ENCODE measurements around the gene RAB3IL1. TPM values are rescaled to one million over a fixed set of nuclear protein-coding genes. Genes with fewer than 3 reads are reported as not detected.

Gene RAB3IL1
- total and polyA plus RNA-seq, 9 of the 15 experiments (the other 6 are each of a cell fraction or from before 2014, with no cell fraction given), result 0.15 to 42.6 (median 15.5) TPM

GRCh38 chr11:61851900-61852295, 65.5 kb downstream of the RAB3IL1 start:
- Histone ChIP-seq H3K4me3 (no peak overlapping the region), H3K4me1 (replicated peaks in 1 of 2; ENCODE audit: control insufficient read depth in 2 of 2, insufficient read depth in 2 of 2, low read length in 2 of 2) (peaks cover 2 to 32% of the 10 kb centered on the region in 2 experiments; a peak in 4 of 5 replicates), H3K27ac (ENCODE audit: extremely low read depth, low read depth, low read length) (no peak overlapping the region), H3K9me1 (ENCODE audit: control insufficient read depth, insufficient read depth, low read length) (no peaks in the 10 kb centered on the region), H3K36me3 (ENCODE audit: control insufficient read depth, insufficient read depth, low read length) (peaks cover 5% of the 10 kb centered on the region; the same call in 1 of the 3 replicates), H3K9ac (ENCODE audit: insufficient read depth in 1 of 2, low read depth in 2 of 2, low read length in 2 of 2) (no peak overlapping the region), H3K9me3 (replicated peaks; ENCODE audit: control insufficient read depth, insufficient read depth, low read depth, low read length) (no peaks in the 10 kb centered on the region), H4K20me1 (replicated peaks; ENCODE audit: control insufficient read depth, insufficient read depth, low read length) (no peaks in the 10 kb centered on the region), H3K79me2 (ENCODE audit: control insufficient read depth, insufficient read depth, low read length) (no peaks in the 10 kb centered on the region), H2AFZ (ENCODE audit: low read depth, low read length) (no peak overlapping the region), H3K4me2 (ENCODE audit: insufficient read depth, low read length) (no peak overlapping the region), H3K27me3 (ENCODE audit: control insufficient read depth in 2 of 2, insufficient read depth in 2 of 2, low read length in 2 of 2) (no peaks in the 10 kb centered on the region)
- DNase-seq (ENCODE audit: extremely low read depth in 1 of 4, low spot score in 3 of 4) (no peak), ATAC-seq (no peak), FAIRE-seq (no peak)
- BruUV-seq (replicated peaks), result no TSS peak
- TF ChIP-seq FOSL1 (tag; conservative IDR thresholded peaks at IDR 0.05) (no peak), NFE2L1 (tag; IDR thresholded peaks at IDR 0.05; ENCODE audit: borderline replicate concordance, low read depth) (no peak), ZNF23 (CRISPR knock-in tag; IDR thresholded peaks at IDR 0.05) (no peak), CHD1 (IDR thresholded peaks at IDR 0.05; ENCODE audit: low read length) (no peak), CHCHD3 (CRISPR knock-in tag; IDR thresholded peaks at IDR 0.05) (no peak), ZFPM2 (CRISPR knock-in tag; IDR thresholded peaks at IDR 0.05) (no peak), MECOM (CRISPR knock-in tag; IDR thresholded peaks at IDR 0.05) (no peak), CC2D1A (IDR thresholded peaks at IDR 0.05) (no peak), PATZ1 (CRISPR knock-in tag; IDR thresholded peaks at IDR 0.05; ENCODE audit: borderline replicate concordance) (no peak), ADNP (tag; IDR thresholded peaks at IDR 0.05) (no peak), ZFP91 (CRISPR knock-in tag; IDR thresholded peaks at IDR 0.05) (no peak)
- CTCF ChIA-PET (ENCODE audit: low intra/inter-chr PET ratio), result no interaction called here
- intact Hi-C loops (cut with micrococcal nuclease) (no loop called here), in situ Hi-C loops (cut with MboI) (no loop called here)
- POLR2A ChIA-PET, result no interaction called here
- 81% methylated on average over 6 of the region's 6 CpGs for WGBS (ENCODE audit: insufficient coverage, low coverage, missing lambda C conversion rate)

All from K562 (cell line).